HCT116 (cell line): ENCODE results near the gene PPP1R16B. TPM values are rescaled to one million over a fixed set of nuclear protein-coding genes. Genes with fewer than 3 reads are reported as not detected.

ENCODE experiments used
- ATAC-seq: fragments of 200-7000 bp; cut with Tn5 transposase; 2 replicates; pipeline ENCODE4 v1.9.1; 2020; ENCODE audit warnings: mild to moderate bottlenecking, moderate library complexity
- BruUV-seq: library from RNA; stranded (reverse); fragments of 400-500 nt; replicated peaks from 2 replicates; lab custom pipeline; 2021; lab: Mats Ljungman, UMichigan
- CTCF ChIA-PET: fragments of 300-600 bp; sonication (Branson Sonifier 250); formaldehyde crosslinking; loops from one replicate; lab custom pipeline; 2021; ENCODE audit warnings: antibody characterized with exemption; lab: Charles Lee
- POLR2A ChIA-PET: fragments of 300-600, 350-600 bp; sonication (Branson Sonifier 250); formaldehyde crosslinking; loops from one replicate; lab custom pipeline; 2021; ENCODE audit warnings: antibody characterized with exemption; lab: Charles Lee
- RAD21 ChIA-PET, 2 experiments: fragments of 300-600 bp; sonication (Branson Sonifier 250); formaldehyde crosslinking; loops; one replicate each; lab custom pipeline; 2023; ENCODE audit warnings: low total read pairs in 2 of 2; ENCODE audit not compliant: uncharacterized antibody in 2 of 2, unreplicated experiment in 2 of 2, low non-redundant PET in 1 of 2; lab: Charles Lee
- DNase-seq: peaks from one replicate; pipeline ENCODE4 v3.0.0-alpha.2; 2010; ENCODE audit warnings: low read depth, low spot score
- H2AFZ ChIP-seq: fragments of 200-600 bp; shearing (Covaris generic), sonication (generic); 2 replicates; pipeline ENCODE4 v1.6.1; 2017; ENCODE audit warnings: low read depth, mixed run types, mixed read lengths, antibody characterized with exemption, low read length; ENCODE audit not compliant: poor library complexity, severe bottlenecking
- H3K27ac ChIP-seq: 2 replicates; pipeline ENCODE4 v1.5.1; 2012; ENCODE audit warnings: low read depth, low read length
- H3K27me3 ChIP-seq: fragments of 200-600 bp; sonication (generic); 2 replicates; pipeline ENCODE4 v1.6.1; 2016; ENCODE audit warnings: mixed run types, low read length, mixed read lengths; ENCODE audit not compliant: insufficient read depth
- H3K36me3 ChIP-seq, 2 experiments: fragments of 200-500 bp in 1 of 2; fragments of 200-600 bp in 1 of 2; sonication (Bioruptor generic) in 1 of 2; sonication (generic) in 1 of 2; 2 replicates each; pipeline versions ENCODE4 v1.5.1 to v1.6.1; 2014 to 2016; ENCODE audit warnings: low read length in 2 of 2, inconsistent platforms in 1 of 2, mixed read lengths in 1 of 2, mixed run types in 1 of 2; ENCODE audit not compliant: insufficient read depth in 2 of 2, control insufficient read depth in 1 of 2
- H3K4me1 ChIP-seq, 2 experiments: fragments of 200-600 bp in 1 of 2; sonication (generic) in 1 of 2; 2 replicates each; pipeline versions ENCODE4 v1.5.1 to v1.6.1; 2012 to 2017; ENCODE audit warnings: low read length in 2 of 2, inconsistent platforms in 1 of 2, mild to moderate bottlenecking in 1 of 2, mixed read lengths in 1 of 2, mixed run types in 1 of 2, moderate library complexity in 1 of 2; ENCODE audit not compliant: insufficient read depth in 2 of 2, control insufficient read depth in 1 of 2
- H3K4me2 ChIP-seq: fragments of 200-600 bp; sonication (generic); 2 replicates; pipeline ENCODE4 v1.6.1; 2017; ENCODE audit warnings: mixed run types, low read length, mixed read lengths
- H3K4me3 ChIP-seq, 2 experiments: fragments of 200-600 bp in 1 of 2; sonication (generic) in 1 of 2; replicated peaks in 1 of 2; 2 replicates each; pipeline ENCODE4 v1.5.1; 2011 to 2016; ENCODE audit warnings: low read length in 2 of 2, control low read depth in 1 of 2, low read depth in 1 of 2, mild to moderate bottlenecking in 1 of 2, mixed read lengths in 1 of 2, mixed run types in 1 of 2
- H3K79me2 ChIP-seq: fragments of 200-600 bp; sonication (generic); 2 replicates; pipeline ENCODE4 v1.6.1; 2017; ENCODE audit warnings: mild to moderate bottlenecking, mixed run types, low read length, moderate library complexity, mixed read lengths; ENCODE audit not compliant: insufficient read depth
- H3K9ac ChIP-seq: fragments of 200-600 bp; sonication (generic); 2 replicates; pipeline ENCODE4 v1.6.1; 2016; ENCODE audit warnings: low read length, mixed read lengths
- H3K9me2 ChIP-seq: fragments of 200-600 bp; sonication (generic), shearing (Covaris generic); 2 replicates; pipeline ENCODE4 v1.6.1; 2017; ENCODE audit warnings: mixed run types, mild to moderate bottlenecking, moderate library complexity; ENCODE audit not compliant: insufficient read depth
- H3K9me3 ChIP-seq, 2 experiments: fragments of 200-500 bp in 1 of 2; fragments of 200-600 bp in 1 of 2; sonication (Bioruptor generic) in 1 of 2; sonication (generic) in 1 of 2; 2 replicates each; pipeline ENCODE4 v1.6.1; 2014 to 2017; ENCODE audit warnings: low read length in 2 of 2, mixed read lengths in 2 of 2, inconsistent platforms in 1 of 2, low read depth in 1 of 2, mild to moderate bottlenecking in 1 of 2, mixed run types in 1 of 2, moderate library complexity in 1 of 2; ENCODE audit not compliant: control insufficient read depth in 1 of 2, insufficient read depth in 1 of 2
- H4K20me1 ChIP-seq: fragments of 200-600 bp; sonication (generic), shearing (Covaris generic); 2 replicates; pipeline ENCODE4 v1.6.1; 2017; ENCODE audit warnings: mixed run types, mild to moderate bottlenecking, moderate library complexity; ENCODE audit not compliant: insufficient read depth
- CBX3 ChIP-seq: IDR thresholded peaks from 2 replicates; pipeline ENCODE4 v1.6.1; 2012; ENCODE audit warnings: low read depth
- CEBPB ChIP-seq: IDR thresholded peaks from 2 replicates; pipeline ENCODE4 v1.6.1; 2012; ENCODE audit warnings: low read depth
- EGR1 ChIP-seq: IDR thresholded peaks from 2 replicates; pipeline ENCODE4 v1.6.1; 2012; ENCODE audit warnings: low read depth
- ELF1 ChIP-seq: IDR thresholded peaks from 2 replicates; pipeline ENCODE4 v1.6.1; 2012; ENCODE audit warnings: low read depth, borderline replicate concordance
- EZH2 ChIP-seq: fragments of 200-600 bp; sonication (generic); IDR thresholded peaks from 2 replicates; pipeline ENCODE4 v1.6.1; 2017; ENCODE audit warnings: antibody characterized with exemption, mixed run types
- EZH2phosphoT487 ChIP-seq: fragments of 200-600 bp; IDR thresholded peaks from 2 replicates; pipeline ENCODE4 v1.6.1; 2018; ENCODE audit warnings: antibody characterized with exemption, borderline replicate concordance
- FOSL1 ChIP-seq: IDR thresholded peaks from 2 replicates; pipeline ENCODE4 v1.6.1; 2012; ENCODE audit warnings: low read depth
- POLR2A ChIP-seq: IDR thresholded peaks from 2 replicates; pipeline ENCODE4 v1.7.0; 2011; ENCODE audit warnings: borderline replicate concordance; ENCODE audit not compliant: insufficient read depth, insufficient read length; ENCODE audit errors: extremely low read depth
- POLR2AphosphoS5 ChIP-seq: IDR thresholded peaks from 2 replicates; pipeline ENCODE4 v1.6.1; 2011; ENCODE audit warnings: mild to moderate bottlenecking, low read depth, low read length, moderate library complexity
- RAD21 ChIP-seq: IDR thresholded peaks from 2 replicates; pipeline ENCODE4 v1.6.1; 2012; ENCODE audit warnings: low read depth, mild to moderate bottlenecking
- SIN3A ChIP-seq: IDR thresholded peaks from 2 replicates; pipeline ENCODE4 v1.6.1; 2012; ENCODE audit warnings: low read depth
- SP1 ChIP-seq: IDR thresholded peaks from 2 replicates; pipeline ENCODE4 v1.6.1; 2012; ENCODE audit warnings: low read depth
- SRF ChIP-seq: IDR thresholded peaks from 2 replicates; pipeline ENCODE4 v1.6.1; 2012; ENCODE audit warnings: low read depth
- YY1 ChIP-seq: IDR thresholded peaks from 2 replicates; pipeline ENCODE4 v1.6.1; 2011; ENCODE audit warnings: low read length, low read depth, moderate library complexity, mild to moderate bottlenecking; ENCODE audit not compliant: insufficient replicate concordance; ENCODE audit errors: extremely low read depth
- ZFX ChIP-seq: fragments of 450-650 bp; IDR thresholded peaks from 2 replicates; pipeline ENCODE4 v1.6.1; 2017
- ZNF274 ChIP-seq: fragments of 200-500 bp; sonication (Bioruptor generic); IDR thresholded peaks from 2 replicates; pipeline ENCODE4 v1.6.1; 2014; ENCODE audit warnings: mild to moderate bottlenecking, low read depth, low read length, inconsistent platforms
- intact Hi-C: fragments of 100-400 bp; cut with micrococcal nuclease; formaldehyde crosslinking; loops from 2 replicates; pipeline ENCODE4 v1.10.0; 2022
- total RNA-seq: library from RNA; stranded (reverse); gene quantifications from one replicate; pipeline ENCODE4 v1.2.1, GENCODE V29; 2021; ENCODE audit not compliant: unreplicated experiment
- TF ChIP-seq, protein P1 (sequence below): IDR thresholded peaks from 2 replicates; pipeline ENCODE4 v1.6.1; 2012; ENCODE audit warnings: low read depth
- TF ChIP-seq, protein P2 (sequence below): IDR thresholded peaks from 2 replicates; pipeline ENCODE4 v1.6.1; 2011; ENCODE audit warnings: mild to moderate bottlenecking, low read length, moderate library complexity; ENCODE audit not compliant: insufficient replicate concordance; ENCODE audit errors: extremely low read depth
- TF ChIP-seq, protein P3 (sequence below): IDR thresholded peaks from 2 replicates; pipeline ENCODE4 v1.6.1; 2012
- TF ChIP-seq, protein P4 (sequence below), 3 experiments: fragments of 200-600 bp in 1 of 3; sonication (generic) in 1 of 3; IDR thresholded peaks in 2 of 3; conservative IDR thresholded peaks in 1 of 3; 2 replicates each; pipeline ENCODE4 v1.5.1; 2012 to 2017; ENCODE audit warnings: low read depth in 2 of 3, low read length in 2 of 3, antibody characterized with exemption in 1 of 3, borderline replicate concordance in 1 of 3, control low read depth in 1 of 3, mild to moderate bottlenecking in 1 of 3, mixed read lengths in 1 of 3, mixed run types in 1 of 3, moderate library complexity in 1 of 3; ENCODE audit not compliant: insufficient read depth in 1 of 3

The PPP1R16B gene
- total RNA-seq, 1 experiment from 2014 or later: 0.52 TPM

DNA sequence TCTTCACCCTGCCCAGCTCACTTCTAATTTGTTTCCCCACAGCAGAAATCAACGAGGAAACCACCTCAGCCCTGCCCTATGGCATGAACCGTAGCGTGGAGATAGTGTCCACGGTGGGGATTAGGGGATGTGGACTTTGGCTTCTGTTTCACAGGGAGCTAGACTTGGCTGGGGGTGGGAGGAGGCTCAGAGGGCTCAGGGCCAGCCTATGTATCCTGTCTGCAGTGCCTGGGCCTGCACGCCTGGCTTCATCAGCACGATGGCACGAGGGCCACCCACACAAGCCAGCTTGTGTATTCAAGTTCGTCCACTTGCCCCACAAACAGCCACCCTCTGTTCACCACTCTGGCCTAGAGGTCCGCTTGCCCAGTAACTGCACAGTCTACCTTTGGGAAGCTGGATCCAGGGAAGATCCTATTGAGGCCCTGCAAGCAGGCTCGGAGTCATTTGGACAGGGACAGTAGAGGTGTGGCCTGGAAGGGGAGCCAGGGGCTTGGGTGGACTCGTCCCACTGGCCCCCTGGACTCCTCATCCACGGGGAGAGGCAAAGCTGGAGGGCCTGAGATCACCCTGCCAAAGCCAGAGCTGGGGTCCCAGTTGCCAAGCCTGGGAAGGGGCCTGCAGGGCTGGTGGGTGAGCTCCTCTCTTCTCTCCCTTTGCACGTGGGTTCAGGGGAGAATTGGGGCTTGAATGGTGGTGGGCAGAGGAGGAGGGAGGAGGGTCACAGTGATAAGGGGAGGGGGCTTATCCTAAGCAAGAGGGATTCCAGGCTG lies 82.7 kb downstream of the PPP1R16B start:
- RAD21 ChIA-PET: no interaction called here
- no peaks in the 10 kb centered on the region for H3K36me3 ChIP-seq
- H3K9me3 ChIP-seq: no peaks in the 10 kb centered on the region
- POLR2A ChIA-PET: no interaction called here
- intact Hi-C loops: no loop called here
- ATAC-seq: no peak
- H3K4me3 ChIP-seq: no peak overlapping the region
- no peaks in the 10 kb centered on the region for H3K79me2 ChIP-seq
- H3K27ac ChIP-seq: no peak overlapping the region
- H3K27me3 ChIP-seq: no peaks in the 10 kb centered on the region
- no peak overlapping the region for H3K4me2 ChIP-seq
- no peak overlapping the region for H3K9ac ChIP-seq
- peaks cover 0 to 7% of the 10 kb centered on the region in 2 experiments; a peak in 1 of 4 replicates for H3K4me1 ChIP-seq
- CTCF ChIA-PET: no interaction called here
- no peak overlapping the region for H2AFZ ChIP-seq
- no TSS peak for BruUV-seq
- no peak for DNase-seq
- TF ChIP-seq POLR2A (no peak), SIN3A (no peak), SRF (no peak), ZNF274 (no peak), POLR2AphosphoS5 (no peak), ELF1 (no peak), RAD21 (no peak), EZH2 (no peak), EZH2phosphoT487 (no peak), EGR1 (no peak), CBX3 (no peak), YY1 (no peak), CEBPB (no peak), FOSL1 (no peak), SP1 (no peak), ZFX (no peak)
- TF ChIP-seq, protein P1, sequence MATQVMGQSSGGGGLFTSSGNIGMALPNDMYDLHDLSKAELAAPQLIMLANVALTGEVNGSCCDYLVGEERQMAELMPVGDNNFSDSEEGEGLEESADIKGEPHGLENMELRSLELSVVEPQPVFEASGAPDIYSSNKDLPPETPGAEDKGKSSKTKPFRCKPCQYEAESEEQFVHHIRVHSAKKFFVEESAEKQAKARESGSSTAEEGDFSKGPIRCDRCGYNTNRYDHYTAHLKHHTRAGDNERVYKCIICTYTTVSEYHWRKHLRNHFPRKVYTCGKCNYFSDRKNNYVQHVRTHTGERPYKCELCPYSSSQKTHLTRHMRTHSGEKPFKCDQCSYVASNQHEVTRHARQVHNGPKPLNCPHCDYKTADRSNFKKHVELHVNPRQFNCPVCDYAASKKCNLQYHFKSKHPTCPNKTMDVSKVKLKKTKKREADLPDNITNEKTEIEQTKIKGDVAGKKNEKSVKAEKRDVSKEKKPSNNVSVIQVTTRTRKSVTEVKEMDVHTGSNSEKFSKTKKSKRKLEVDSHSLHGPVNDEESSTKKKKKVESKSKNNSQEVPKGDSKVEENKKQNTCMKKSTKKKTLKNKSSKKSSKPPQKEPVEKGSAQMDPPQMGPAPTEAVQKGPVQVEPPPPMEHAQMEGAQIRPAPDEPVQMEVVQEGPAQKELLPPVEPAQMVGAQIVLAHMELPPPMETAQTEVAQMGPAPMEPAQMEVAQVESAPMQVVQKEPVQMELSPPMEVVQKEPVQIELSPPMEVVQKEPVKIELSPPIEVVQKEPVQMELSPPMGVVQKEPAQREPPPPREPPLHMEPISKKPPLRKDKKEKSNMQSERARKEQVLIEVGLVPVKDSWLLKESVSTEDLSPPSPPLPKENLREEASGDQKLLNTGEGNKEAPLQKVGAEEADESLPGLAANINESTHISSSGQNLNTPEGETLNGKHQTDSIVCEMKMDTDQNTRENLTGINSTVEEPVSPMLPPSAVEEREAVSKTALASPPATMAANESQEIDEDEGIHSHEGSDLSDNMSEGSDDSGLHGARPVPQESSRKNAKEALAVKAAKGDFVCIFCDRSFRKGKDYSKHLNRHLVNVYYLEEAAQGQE: no peak
- TF ChIP-seq, protein P2, sequence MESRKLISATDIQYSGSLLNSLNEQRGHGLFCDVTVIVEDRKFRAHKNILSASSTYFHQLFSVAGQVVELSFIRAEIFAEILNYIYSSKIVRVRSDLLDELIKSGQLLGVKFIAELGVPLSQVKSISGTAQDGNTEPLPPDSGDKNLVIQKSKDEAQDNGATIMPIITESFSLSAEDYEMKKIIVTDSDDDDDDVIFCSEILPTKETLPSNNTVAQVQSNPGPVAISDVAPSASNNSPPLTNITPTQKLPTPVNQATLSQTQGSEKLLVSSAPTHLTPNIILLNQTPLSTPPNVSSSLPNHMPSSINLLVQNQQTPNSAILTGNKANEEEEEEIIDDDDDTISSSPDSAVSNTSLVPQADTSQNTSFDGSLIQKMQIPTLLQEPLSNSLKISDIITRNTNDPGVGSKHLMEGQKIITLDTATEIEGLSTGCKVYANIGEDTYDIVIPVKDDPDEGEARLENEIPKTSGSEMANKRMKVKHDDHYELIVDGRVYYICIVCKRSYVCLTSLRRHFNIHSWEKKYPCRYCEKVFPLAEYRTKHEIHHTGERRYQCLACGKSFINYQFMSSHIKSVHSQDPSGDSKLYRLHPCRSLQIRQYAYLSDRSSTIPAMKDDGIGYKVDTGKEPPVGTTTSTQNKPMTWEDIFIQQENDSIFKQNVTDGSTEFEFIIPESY: no peak
- TF ChIP-seq, protein P3, sequence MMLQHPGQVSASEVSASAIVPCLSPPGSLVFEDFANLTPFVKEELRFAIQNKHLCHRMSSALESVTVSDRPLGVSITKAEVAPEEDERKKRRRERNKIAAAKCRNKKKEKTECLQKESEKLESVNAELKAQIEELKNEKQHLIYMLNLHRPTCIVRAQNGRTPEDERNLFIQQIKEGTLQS: no peak
- TF ChIP-seq, protein P4, sequence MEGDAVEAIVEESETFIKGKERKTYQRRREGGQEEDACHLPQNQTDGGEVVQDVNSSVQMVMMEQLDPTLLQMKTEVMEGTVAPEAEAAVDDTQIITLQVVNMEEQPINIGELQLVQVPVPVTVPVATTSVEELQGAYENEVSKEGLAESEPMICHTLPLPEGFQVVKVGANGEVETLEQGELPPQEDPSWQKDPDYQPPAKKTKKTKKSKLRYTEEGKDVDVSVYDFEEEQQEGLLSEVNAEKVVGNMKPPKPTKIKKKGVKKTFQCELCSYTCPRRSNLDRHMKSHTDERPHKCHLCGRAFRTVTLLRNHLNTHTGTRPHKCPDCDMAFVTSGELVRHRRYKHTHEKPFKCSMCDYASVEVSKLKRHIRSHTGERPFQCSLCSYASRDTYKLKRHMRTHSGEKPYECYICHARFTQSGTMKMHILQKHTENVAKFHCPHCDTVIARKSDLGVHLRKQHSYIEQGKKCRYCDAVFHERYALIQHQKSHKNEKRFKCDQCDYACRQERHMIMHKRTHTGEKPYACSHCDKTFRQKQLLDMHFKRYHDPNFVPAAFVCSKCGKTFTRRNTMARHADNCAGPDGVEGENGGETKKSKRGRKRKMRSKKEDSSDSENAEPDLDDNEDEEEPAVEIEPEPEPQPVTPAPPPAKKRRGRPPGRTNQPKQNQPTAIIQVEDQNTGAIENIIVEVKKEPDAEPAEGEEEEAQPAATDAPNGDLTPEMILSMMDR (IDR thresholded peaks at IDR 0.05 in 2 of 3, conservative IDR thresholded peaks at IDR 0.05 in 1 of 3; ENCODE audit: borderline replicate concordance in 1 of 3, insufficient read depth in 1 of 3, low read depth in 2 of 3, low read length in 2 of 3): no peak
- no peaks in the 10 kb centered on the region for H4K20me1 ChIP-seq
- no peaks in the 10 kb centered on the region for H3K9me2 ChIP-seq
